Embryonic facial prominence (tissue), 1 donor: ENCODE results near the gene SIGLEC15.

Experiments
- DNase-seq: peaks from one replicate; pipeline ENCODE4 v3.0.0-alpha.2; 2016; ENCODE audit errors: extremely low spot score

Gene SIGLEC15

GRCh38 chr18:45879681-45880655 is 54.5 kb downstream of the SIGLEC15 start:
- no peak for DNase-seq

DNA sequence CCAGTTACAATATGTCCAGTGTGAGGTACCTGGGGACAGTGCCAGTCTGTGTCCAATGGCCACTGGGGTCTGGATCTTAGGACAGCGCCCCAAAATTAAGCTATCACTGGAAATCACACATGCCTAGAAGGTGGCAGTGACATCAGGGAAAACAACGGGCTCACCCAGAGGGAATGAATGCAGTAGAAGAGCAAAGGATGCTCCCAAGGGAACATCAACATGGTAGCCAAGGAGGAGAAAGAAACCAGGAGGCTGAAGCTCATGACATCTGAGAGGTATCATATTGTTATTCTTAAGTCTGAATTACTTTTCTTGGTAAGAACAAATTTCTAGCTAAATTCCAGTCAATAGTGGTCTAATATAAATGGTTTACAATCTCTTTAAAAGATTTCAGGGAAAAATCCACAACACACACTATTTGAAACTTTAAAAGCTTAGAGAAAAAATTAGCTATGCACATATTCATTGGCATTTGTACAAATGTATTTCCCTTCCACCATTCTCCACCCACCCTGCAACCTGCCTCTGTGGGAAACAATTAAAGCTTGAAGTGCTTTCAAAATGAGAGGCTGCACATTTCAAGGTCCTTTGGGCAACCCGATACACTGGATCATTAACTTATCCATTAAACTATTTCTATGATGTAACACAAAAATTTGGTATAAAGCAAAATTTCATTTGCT is 55.5 kb downstream of the SIGLEC15 start:
- DNase-seq: no peak

DNA sequence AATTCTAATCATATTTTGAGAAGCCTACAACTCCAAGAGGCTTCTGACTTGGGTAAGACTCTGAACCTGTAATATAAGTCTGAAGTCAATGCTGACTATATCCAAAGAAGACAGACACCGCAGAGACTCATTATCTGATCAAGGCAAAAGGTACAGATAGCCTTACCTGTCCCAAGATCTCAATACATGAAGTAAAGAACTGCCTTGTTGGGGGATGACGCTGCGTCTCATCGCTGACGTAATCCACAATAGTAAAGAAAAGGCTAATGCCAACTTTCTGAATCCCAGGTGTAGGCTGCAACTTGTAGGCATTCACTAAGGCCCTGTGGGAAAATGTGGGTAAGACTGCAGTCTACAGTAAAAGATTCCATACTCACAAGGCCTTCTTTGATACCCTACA is 62.1 kb downstream of the SIGLEC15 start:
- DNase-seq: no peak

GRCh38 chr18:45889419-45890064 is 64.1 kb downstream of the SIGLEC15 start:
- no peak for DNase-seq

GRCh38 chr18:45890606-45891005 is 65.1 kb downstream of the SIGLEC15 start:
- DNase-seq: no peak

DNA sequence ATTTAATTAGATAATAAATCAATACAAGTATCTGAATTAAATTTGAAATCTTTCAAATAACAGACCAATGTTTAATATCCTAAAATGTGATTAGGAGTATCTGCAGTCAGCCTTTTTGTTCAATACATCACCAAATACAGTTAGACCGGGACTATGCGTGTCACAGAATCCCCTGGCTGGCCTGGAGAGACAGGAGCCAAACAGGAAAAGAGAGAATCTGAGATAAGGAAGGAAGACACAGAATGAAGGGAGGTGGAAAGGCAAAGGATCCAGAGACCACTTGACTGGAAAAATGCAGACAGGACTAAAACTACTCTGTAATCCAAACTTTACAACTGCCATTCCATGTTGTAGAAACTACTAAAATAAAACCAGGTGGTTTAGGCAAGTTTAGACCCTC is 66.3 kb downstream of the SIGLEC15 start:
- DNase-seq: no peak
